ENCODE results near the gene NEK7.
"Not testable (repeated sequence)": the region's sequence is repeated elsewhere in the genome, so short reads cannot be mapped to it uniquely, and the experiment has no call there.

The NEK7 gene

DNA sequence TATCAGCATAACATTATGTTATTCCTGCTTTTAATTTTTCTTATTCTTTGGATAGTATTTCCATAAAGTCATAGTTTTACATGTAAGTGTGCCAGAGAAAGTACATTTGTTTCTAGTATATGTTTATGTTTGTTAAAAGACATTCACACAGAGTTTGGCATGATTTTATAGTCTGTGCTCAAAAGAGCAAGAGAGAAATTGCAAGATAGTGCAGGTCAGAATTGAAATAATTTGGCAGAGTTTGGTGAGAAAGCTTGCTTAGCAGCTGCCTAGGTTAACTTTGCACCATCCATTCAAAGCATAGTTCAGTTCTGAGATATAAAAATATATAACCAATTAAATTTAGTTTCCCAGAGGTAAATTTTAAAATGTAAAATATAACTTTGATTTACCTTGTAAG lies 17.0 kb downstream of the NEK7 start:
- no peak for DNase-seq

DNA sequence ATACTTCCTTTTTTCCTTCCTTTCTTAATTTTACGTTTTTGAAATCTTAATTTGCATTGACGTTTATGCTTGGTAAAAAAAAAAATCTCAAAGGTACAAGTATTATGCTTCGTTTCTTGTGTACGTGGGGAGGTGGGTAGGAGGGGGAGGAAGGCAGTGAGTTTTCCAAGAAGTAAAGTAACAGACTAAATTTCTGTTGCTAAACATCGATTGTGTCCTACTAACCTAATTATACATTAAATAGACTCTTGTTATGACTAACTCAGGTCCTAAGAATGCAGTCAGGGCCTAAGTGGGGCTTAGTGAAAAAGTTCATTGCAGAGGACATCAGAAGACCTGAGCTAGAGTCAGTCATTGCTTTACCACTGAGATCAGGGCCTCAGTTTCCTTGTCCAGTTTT lies 17.5 kb downstream of the NEK7 start:
- DNase-seq, result no peak

- no peak for DNase-seq
Measured at GRCh38 chr1:198175423-198176170, 18.8 kb downstream of the NEK7 start.

DNA sequence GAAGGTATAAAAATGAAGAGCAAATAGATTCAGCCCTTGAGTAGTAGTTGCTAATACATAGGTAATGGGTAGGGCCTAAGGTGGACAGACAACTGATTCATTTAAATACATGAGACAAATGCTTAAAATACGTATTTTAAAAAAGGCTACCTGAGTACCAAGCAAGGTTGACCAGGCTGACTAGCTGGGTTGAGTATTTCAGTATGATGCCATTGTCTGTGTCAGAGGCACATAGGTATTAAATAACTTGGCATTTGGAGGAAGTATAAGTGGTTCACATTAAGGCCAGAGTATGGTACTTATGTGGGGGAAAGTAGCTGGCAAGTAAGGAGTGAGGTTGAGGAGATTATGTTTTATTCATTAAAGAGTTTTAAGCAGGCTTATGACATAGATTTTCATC lies 19.4 kb downstream of the NEK7 start:
- DNase-seq, result no peak

DNA sequence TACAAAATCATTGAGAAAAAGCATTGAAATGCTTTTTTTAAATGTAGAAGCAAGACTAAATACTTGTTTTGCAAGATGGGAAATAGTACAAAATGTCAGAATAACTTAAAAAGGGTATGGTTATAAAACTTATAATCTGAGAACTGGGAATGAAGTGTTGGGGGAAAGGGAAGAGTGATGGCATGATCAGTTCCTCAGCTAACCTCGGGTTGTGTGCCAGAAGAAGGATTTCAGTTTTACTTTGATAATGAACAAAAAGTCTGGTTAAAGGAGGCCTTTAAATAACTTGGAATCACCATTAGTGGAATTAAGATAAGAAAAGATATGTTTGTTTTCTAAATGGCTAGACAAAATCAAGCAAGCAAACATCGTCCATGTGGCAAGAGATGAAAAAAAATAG lies 20.7 kb downstream of the NEK7 start:
- DNase-seq, result no peak

- DNase-seq, result no peak
Measured at GRCh38 chr1:198178615-198179014, 21.8 kb downstream of the NEK7 start.

- DNase-seq, result no peak
Measured at GRCh38 chr1:198179556-198179981, 22.8 kb downstream of the NEK7 start.

DNA sequence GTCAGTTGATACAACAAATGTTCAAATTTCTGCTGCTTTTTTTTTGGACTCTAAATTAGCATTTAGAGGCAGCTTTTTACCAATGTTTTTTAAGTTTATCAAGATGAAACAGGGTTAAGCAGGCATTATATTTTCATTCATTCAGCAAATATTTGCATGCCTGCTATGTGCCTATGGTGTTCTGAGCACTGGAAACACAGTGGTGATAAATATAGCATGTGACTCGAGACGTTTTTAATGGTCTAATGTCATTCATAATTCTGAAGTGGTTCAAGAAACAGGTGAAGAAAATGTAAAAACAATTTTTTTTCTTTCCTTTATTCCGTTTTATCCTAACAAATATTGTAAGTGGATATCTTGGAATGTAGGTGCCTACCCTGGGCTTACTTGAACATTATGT lies 26.8 kb downstream of the NEK7 start:
- DNase-seq, result no peak

DNA sequence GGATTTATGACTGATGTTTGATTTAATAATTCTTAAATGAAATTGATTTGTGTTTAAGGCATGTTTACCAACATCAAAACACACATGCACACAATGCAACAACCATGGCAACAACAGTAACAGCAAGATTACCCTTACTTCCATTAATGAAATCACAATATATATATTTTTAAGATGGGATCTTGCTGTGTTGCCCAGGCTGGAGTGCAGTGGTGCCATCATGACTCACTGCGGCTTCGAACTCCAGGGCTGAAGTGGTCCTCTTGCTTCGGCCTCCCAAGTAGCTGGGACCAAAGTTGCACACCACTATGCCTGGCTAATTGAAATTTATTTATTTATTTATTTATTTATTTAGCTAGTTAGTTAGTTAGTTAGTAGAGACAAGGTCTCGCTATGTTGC lies 27.7 kb downstream of the NEK7 start:
- no peak for DNase-seq

DNA sequence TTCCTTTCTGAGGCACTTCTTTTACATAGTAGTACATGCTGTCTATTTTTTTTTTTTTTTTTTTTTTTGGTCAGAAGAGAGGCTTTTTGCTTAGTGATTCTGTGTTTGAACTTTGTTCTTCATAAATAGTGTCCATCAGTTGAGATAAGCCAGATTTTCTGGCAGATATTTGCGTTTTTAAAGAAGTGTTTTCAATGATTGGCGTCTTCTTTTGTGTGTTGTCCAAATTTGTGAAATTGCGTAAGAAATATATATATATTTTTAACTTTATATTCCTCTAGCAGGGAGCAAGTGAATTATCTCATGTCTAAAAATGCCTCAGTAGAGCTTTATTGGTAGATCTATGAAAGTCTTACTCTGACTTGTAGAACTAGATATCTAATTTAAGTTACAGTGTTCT lies 28.3 kb downstream of the NEK7 start:
- DNase-seq, result no peak

- no peak for DNase-seq
Measured at GRCh38 chr1:198185759-198186158, 29.0 kb downstream of the NEK7 start.

DNA sequence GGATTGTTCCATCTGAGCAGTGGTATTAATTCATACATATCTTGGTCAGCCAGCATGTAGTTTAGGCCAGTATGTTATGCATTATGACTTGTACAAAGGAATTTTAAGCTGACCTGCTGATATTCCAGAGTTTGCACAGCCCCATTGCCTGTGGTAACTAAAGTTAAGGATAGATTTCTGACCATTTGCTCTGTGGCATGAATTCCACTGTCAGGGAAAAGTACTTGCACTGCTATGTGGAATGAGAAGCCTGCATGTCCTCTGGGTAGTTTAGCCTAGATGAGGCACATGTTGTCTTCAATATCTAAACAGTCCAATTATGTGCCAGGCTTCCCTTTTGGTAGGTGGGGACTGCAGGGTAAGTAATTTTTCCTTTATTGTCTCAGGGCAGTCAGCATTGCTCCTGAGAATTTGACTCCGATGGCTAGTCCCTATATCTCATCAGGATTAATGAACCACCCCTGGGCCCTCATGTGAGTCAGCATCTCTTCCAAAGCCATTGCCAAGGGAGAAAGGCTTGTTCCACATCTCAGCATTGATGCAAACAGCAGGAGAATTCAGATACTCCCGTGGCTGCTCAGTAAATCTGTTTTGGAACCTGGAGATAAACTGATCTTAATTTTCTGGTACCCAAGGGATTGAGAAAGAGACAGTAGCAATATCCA lies 30.2 kb downstream of the NEK7 start:
- DNase-seq, result no peak

DNA sequence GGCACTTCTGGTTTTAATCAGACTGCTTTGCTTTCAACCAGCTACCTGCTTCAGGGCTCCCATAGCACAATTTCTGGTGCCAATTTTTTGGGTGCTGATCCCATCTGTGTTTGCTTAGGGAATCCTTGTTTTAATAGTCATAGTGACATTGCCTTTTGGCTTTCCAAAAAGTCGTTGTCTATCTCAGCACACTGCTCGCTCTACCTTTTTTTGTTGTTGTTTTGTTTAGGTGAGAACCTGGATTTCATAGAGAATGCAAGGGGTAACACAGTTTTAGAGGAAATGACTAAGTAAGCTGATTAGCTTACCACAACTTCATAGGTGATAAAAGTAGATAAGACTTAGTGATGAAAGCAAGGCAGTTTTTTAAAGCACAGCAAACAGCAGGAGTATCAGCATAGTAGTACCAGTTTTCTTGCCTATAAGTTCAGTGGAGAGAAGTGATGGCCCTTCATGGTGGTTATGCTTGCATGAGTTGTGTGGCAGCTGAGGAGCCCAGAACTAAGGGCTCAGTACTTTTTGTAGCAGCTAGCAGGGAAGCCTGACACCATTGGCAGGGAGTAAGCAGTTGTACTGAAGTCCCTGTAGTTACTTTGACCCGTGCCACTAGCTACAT lies 31.3 kb downstream of the NEK7 start:
- no peak for DNase-seq

- no peak for DNase-seq
Measured at GRCh38 chr1:198191117-198191516, 34.3 kb downstream of the NEK7 start.

- DNase-seq, result not testable (repeated sequence)
Measured at GRCh38 chr1:198193871-198194270, 37.1 kb downstream of the NEK7 start.

GRCh38 chr1:198196630-198197029 lies 39.8 kb downstream of the NEK7 start:
- DNase-seq, result no peak

DNA sequence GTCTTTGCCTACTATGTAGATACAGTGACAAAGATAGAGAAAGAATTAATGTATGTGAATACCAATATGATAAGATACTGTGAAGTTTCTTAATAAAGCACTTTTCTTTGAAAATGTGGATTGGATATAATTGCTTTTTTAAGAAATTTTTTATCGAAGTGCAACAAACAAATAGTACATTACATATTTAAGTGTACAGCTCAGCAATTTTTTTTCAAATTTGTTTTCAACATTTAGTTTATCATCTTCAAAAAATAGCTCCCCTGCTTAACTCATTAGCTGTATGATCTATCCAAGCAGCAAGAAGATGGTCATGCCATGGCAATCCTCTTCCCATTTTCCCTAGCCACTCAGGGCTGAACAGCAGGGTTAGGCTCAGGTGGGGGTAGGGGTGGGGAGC lies 40.5 kb downstream of the NEK7 start:
- no peak for DNase-seq

DNA sequence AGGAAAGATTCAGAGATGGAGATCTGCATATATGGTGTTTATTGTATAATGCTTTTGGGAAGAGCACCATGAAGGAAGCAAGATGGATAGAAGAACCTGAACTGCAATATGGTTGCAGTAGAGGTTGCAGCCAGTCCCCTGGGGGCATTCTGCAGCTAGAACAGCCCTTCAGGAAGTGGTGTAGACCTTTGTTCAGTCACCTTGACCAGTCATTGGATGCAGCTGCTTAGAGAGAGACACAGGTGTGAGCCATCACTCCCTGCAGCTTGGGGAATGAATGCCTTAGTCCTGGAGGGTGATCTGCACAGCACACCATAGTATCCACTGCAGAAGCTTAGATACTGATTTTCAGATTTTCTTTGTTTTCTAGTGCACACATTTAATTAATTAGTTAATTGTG lies 42.3 kb downstream of the NEK7 start:
- peak; percentile 70 for DNase-seq

DNA sequence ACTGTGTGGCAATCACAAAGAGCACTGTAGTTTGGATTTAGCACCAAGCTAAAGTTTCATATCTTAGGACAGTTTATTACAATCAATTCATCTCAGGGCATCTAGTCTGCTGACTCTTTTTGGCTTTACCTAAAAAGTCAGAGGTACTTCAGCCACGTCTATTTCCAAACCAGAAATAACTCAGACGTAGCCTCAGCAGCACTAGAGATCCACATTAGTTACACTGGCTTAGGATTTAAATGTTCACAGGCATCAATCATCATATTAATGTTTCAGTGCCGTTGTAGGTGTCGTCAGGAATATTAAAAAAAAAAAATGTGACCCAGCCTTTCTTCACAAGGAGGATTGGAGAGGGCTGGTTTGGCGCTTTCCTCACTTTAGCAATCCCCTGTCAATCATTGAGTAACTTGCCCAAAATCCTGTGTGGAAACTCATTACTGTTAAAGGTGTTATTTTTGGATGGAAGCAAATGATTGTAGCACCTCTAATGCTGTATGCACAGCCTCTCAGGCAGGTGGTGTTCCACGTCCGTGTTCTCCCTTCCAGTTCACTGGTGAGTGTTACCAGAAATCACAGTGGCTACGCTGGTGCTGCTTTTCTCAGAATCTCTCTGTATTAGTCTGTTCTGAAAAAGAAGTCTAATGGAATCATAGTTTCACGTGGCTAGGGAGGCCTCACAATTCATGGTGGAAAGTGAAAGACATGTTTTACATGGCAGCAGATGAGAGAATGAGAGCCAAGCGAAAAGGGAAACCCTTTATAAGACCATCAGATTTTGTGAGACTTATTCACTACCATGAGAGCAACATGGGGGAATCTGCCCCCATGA lies 45.4 kb downstream of the NEK7 start:
- DNase-seq, result no peak

GRCh38 chr1:198203434-198203833 lies 46.6 kb downstream of the NEK7 start:
- no peak for DNase-seq

GRCh38 chr1:198205016-198205684 lies 48.4 kb downstream of the NEK7 start:
- DNase-seq, result no peak

GRCh38 chr1:198206292-198206691 lies 49.5 kb downstream of the NEK7 start:
- no peak for DNase-seq

GRCh38 chr1:198211696-198212095 lies 54.9 kb downstream of the NEK7 start:
- no peak for DNase-seq
